Measurements from ENCODE around the gene NACAD.

Gene NACAD

DNA sequence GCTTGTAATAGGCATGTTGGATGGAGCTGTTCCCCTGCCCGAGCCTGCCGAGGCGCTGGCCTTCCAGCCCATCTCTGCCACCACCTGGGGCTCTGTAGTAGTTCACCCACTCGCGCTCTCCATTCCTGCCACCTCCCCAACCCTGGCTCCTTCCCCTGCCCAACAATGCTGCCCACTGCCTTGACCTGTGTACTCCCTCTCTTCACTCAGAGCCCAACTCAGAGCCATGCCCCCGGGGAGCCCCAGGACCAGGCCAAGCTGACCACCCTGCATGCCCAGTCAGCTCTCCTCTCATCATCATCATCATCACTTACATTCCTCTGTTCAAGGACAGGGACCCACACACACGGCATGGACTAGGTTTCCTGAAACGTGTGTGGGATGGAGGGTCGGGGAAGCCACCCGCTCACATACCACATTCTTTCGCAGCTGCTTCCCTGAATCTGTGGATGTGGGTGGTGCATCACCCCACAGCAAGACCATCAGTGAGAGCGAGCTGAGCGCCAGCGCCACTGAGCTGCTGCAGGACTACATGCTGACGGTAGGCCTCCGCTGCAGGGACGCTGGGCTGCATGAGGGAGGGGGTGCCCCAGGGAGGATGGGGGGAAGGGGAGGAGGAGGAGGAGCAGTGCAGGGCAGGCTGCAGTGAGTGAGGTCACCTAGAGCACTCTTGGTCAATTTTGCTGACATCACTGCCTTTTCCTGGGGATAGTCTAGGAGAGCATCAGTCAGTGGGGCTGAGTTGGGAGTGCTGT lies 15.6 kb downstream of the NACAD start:
- no peak for DNase-seq

- DNase-seq: no peak
Measured at GRCh38 chr7:45072131-45073030, 16.4 kb downstream of the NACAD start.

DNA sequence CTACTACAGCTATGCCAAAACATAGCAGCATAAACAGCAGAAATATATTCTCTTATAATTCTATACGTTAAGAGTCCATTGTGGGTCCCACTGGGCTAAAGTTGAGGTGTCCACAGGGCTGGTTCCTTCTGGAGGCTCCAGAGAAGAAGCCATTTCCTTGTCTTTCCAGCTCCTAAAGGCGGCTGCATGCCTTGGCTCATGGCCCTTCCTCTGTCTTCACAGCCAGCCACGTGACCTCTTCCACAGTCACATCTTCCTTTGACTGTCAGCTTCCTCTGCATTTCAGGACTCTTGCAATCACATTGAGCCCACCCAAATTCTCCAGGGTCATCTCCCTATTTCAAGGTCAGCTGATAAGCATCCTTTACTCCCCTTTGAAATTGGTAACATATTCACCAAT lies 17.2 kb downstream of the NACAD start:
- DNase-seq: no peak

GRCh38 chr7:45070254-45070642 lies 18.5 kb downstream of the NACAD start:
- no peak for DNase-seq

DNA sequence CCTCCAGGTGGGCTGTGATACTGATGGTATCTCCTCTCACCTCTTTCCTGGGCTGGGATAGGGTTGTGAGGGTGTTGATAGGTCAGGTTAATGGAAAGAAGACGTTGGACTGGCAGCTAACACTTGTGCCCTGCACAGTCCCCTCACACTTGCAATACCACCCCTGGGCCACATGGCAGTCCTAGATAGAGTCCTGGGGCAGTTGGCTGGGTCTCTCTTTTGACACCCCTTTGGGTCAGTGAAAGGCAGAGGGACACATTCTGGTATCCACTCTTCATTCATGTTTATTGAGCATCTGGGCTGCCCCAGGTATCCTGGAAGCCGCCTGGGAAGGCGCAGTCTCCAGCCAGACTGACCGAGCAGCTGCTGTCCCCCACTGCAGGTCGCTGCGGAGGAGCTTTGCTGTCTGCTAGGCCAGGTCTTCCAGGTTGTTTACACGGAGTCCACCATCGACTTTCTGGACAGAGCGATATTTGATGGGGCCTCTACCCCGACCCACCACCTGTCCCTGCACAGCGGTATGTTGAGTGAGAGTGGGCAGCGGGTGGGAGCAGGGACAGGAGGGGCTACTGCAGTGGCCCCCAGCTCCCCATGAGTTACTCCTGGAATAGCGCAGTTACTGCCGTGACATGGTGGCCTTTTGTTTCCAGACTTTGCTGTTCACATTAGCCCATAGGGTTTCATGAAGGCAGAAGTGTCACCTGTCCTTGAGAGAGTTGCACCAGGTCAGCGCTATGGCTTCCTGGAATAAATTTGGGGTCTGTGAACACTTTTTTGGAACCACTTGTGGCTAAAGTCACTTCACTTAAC lies 19.1 kb downstream of the NACAD start:
- DNase-seq: no peak

GRCh38 chr7:45068236-45069023 lies 20.3 kb downstream of the NACAD start:
- DNase-seq: no peak

- DNase-seq: no peak
Measured at GRCh38 chr7:45067582-45067981, 21.2 kb downstream of the NACAD start.

DNA sequence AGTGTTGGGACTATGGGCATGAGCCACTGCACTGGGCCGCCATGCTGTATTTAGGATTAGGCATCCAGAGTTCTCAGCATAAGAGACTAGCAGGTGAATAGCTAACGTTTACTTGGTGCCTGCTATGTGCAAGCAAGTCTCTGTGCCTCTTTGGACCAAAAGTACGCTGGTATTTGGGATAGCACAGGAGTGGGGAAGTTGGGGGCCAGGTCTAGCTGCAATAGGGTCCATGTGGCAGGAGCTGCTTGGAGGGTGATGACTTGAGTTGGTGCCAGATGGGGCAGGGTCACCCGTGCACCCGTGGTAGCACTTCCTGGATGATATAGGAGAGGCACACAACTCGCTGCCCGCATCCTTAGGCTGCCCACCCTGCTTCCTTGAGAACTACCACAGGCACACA lies 22.4 kb downstream of the NACAD start:
- no peak for DNase-seq

- DNase-seq: no peak
Measured at GRCh38 chr7:45065031-45065995, 23.5 kb downstream of the NACAD start.

- DNase-seq: no peak
Measured at GRCh38 chr7:45064047-45064725, 24.6 kb downstream of the NACAD start.

DNA sequence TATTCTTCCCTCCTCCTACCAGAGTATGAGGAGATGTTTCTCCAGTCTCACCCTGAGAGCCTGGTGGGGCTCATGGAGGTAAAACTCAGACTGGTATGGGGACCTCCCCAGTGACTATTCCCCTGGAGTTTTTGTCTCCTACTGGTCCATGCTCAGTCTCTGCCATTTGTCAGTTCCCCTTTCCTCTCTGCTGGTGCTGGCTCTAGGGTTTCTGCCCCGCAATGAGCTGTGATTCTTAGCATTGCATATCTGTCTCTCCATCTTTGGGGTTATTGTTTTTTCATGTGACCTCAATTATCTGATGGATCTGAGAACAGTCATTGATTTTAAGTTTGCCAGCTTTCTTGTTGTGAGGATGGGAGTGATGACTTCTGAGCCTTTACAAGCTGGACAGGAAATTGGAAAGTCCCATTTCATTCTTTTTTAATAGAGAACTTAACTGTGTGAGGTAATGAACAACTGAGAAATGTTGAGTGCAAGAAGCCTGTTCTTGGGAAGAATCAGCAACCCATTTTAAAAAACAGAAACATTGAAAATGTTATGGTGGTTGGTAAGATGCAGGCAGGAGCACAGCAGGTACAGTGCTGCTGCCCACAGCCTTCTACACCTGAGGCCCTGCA lies 26.9 kb downstream of the NACAD start:
- DNase-seq: no peak

DNA sequence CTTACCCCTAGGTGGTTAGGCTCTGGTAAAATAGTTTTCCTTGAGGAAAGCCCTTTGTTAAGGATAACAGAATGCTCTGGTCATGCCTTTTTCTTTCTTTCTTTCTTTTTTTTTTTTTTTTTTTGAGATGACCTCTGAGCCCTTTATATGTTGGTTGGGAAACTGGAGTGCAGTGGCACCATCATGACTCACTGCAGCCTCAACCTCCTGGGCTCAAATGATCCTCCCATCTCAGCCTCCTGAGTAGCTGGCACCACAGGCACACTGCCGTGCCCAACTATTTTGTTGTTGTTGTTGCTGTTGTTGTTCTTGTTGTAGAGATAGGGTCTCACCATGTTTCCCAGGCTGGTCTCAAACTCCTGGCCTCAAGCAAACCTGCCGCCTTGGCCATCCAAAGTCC lies 27.4 kb downstream of the NACAD start:
- DNase-seq: no peak

DNA sequence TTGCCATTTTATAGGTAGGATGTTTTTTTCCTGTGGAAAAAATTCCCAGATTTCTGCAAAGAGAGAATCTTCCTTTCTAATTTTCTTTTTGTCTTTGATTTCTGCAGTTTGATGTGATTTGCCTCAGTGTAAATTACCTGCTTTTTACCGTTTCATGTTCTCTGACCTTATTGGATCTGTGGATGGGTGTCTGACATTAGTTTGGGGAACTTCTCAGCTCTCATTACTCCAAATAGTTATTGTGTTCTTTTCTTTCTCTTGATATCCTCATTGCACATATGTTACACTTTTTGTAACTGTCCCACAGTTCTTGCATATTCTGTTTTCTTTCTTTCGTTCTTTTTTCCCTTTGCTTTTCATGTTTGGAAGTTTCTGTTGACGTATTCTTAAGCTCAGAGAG lies 28.5 kb downstream of the NACAD start:
- no peak for DNase-seq

DNA sequence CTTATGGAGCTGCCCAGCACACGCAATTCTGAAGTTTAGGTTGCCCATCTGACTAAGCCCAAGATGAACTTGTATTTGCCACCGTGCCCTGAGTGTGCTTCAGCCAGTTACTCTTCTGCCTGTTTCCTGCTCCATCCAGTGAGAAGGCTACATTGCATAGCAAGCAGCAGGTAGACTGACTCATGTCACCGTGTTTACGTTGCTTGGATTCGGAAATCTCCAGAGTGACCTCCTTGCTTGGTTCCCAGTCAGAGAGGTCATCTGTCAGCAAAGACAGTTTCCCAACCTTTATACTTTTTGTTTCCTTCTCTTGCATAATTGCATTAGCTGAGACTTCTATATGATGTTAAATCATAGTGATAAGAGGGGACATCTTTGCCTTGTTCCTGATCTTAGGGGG lies 30.9 kb downstream of the NACAD start:
- no peak for DNase-seq

DNA sequence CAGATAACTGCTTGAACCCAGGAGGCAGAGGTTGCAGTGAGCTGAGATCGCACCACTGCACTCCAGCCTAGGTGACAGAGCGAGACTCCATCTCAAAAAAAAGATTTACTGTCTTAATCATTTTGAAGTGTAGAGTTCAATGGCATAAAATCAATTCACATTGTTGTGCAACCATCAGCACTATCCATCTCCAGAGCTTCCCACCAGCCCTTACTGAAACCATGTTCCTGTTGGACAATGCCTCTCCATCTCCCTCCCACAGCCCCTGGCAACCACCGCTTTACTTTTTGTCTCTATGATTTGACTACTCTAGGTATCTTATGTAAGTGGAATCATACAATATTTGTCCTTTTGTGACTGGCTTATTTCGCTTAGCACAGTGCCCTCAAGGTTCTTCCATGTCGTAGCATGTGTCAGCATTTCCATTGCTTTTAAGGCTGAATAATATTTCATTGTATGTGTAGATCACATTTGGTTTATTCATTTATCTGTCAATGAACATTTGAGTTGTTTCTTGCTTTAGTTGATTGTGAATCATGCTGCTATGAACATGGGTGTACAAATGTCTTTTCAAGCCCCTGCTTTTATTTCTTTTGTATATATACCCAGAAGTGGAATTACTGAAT lies 33.1 kb downstream of the NACAD start:
- no peak for DNase-seq

DNA sequence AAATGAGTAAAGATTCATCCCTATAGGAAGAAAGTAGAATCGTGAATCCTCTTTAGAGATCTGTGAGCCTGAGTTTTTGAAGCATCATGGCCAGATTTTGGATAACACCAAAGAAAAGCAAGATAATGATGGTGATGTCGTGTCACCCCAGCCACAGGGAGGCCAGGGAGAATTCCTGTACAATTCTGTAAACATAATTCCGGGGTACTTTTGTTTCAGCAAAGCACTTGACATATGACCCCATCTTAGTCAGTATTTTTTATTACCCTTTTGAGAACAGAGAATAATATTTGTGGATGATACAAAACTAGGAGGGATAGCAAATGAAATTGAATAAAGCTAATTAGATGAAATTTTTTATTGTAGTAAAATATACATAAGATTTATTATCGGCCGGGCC lies 33.8 kb downstream of the NACAD start:
- no peak for DNase-seq

DNA sequence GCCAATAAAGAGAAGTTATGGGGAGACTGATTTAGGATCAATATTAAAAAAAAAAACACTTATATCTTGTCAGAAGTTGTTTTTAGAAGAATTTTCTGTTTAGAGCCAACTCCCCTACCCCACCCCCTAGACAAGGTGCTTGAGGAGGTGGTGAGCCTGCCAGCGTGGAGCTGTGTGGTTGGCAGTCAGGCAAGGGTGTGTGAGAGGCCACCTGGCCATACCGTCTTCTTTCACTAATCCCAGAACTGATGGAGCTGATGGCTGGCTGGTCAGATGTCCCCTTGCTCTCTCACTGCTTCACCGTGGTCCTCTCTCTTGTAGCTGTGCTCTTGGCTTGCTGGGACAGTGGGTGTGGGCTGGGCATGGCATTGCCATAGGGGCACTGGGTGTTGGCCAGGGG lies 34.3 kb downstream of the NACAD start:
- DNase-seq: no peak

GRCh38 chr7:45053941-45054340 lies 34.8 kb downstream of the NACAD start:
- no peak for DNase-seq

DNA sequence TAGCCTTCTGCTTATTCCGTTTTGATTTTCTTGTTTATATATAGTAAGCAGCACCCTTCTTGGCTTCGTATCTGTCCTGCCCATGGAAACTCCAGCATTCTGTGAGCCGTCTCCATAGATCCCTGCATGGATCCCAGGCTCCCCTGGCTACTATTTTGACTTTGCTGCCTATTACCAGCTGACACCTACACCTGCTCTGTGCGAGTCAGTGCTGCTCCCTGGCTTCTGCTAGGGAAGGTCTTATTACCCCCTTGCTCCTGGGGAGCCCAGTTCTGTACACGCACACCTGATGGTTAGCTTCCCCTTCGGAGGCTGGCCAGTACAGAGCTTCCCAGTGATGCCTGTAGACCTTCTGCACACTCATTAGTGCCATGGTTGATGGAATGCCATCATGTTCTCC lies 35.4 kb downstream of the NACAD start:
- DNase-seq: no peak

DNA sequence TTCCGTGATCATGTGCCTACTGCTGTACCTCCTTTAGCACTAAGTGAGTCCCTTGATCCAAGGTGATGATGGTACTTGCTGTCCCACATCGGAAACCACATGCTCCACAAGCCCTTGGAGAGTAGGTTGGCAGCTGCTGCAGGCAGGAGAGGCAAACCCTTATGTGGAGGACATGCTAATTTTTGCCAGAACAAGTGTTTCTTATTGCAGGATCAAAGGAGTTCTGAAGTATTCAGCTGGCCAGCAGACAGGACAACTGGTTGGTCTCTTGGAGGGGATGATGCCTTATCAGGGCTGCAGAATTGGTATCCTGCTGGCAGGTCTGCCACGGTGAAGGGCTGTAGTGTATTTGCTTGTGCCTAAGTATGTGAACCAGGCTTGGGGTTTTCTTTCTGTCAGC lies 36.8 kb downstream of the NACAD start:
- DNase-seq: no peak

All from NCI-H1105 treated with DMSO at 0.1 percent for 48 hours (cell line).